ENCODE results near the gene DFFB.

DNA sequence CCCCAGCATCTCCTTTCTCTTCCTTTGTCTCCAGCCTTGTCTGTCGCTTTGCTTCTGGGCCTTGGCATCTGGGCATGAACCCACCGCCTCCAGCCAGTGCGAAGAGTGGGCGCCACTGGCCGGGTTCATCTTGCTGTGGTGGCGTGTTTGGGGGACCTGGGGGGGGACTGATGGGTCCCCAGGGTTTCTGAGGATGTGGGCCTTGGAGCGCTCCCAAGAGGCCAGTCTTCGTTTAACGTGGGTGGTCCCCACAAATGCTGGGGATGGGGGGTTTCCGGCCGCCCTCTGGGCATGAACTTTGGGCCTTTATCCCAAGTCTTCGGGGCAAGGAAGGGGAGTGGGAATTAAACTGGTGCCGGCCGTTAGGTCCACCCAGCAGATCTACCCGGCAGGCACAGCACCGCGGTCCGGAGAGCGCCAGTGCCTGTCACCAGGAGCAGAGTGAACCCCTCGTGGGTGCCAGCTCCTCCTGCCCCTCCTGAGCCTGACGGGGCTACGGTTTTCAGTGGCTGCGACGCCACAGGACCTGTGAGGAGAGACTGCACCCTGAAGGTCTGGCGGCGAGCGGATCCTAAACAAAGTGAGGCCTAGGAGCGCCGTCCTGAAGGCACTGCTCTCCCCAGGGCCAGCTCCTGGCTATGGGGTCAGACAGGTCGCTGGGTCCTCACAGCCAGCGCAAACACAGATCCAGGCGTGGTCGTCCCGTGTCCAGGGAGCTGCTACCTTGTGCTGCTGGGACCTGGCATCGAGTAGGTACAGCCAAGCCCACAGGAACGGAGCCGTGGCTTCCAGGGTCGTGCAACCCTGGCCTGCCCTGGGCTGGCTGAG is 54.9 kb downstream of the DFFB start:
- TF ChIP-seq, protein P1, sequence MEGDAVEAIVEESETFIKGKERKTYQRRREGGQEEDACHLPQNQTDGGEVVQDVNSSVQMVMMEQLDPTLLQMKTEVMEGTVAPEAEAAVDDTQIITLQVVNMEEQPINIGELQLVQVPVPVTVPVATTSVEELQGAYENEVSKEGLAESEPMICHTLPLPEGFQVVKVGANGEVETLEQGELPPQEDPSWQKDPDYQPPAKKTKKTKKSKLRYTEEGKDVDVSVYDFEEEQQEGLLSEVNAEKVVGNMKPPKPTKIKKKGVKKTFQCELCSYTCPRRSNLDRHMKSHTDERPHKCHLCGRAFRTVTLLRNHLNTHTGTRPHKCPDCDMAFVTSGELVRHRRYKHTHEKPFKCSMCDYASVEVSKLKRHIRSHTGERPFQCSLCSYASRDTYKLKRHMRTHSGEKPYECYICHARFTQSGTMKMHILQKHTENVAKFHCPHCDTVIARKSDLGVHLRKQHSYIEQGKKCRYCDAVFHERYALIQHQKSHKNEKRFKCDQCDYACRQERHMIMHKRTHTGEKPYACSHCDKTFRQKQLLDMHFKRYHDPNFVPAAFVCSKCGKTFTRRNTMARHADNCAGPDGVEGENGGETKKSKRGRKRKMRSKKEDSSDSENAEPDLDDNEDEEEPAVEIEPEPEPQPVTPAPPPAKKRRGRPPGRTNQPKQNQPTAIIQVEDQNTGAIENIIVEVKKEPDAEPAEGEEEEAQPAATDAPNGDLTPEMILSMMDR (IDR thresholded peaks at IDR 0.05) = no peak
- TF ChIP-seq POLR2A (IDR thresholded peaks at IDR 0.05) = no peak
